ENCODE results near the gene ZSWIM6.
"Not testable (repeated sequence)": the region's sequence is repeated elsewhere in the genome, so short reads cannot be mapped to it uniquely, and the experiment has no call there.

ZSWIM6 gene

DNA sequence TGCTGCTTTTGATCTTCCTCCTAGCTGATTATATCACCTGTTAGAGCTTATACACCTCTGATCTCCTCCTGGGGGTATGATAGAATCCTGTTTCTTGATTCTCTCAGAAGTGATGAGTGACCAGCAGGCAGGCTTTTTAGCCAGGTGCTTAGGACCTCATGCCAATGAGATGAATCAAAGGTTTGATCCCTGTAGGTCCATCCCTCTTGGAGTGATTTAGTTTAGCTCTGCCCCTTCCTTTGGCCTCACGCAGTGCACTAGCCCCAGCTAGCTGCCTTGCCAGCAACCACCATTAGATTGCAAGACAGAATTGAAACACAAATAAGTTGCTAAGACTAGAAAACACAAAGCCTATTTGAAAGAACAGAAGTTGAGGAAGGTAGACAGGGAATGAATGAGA lies 84.4 kb downstream of the ZSWIM6 start:
- DNase-seq (ENCODE audit: low read depth, low spot score), result no peak
- CTCF ChIA-PET, result interaction anchor here (1.1 kb wide), 1 partner anchor 9 kb away, joined by 3 read pairs; no protein-coding TSS in a partner anchor
- TF ChIP-seq, protein P1, sequence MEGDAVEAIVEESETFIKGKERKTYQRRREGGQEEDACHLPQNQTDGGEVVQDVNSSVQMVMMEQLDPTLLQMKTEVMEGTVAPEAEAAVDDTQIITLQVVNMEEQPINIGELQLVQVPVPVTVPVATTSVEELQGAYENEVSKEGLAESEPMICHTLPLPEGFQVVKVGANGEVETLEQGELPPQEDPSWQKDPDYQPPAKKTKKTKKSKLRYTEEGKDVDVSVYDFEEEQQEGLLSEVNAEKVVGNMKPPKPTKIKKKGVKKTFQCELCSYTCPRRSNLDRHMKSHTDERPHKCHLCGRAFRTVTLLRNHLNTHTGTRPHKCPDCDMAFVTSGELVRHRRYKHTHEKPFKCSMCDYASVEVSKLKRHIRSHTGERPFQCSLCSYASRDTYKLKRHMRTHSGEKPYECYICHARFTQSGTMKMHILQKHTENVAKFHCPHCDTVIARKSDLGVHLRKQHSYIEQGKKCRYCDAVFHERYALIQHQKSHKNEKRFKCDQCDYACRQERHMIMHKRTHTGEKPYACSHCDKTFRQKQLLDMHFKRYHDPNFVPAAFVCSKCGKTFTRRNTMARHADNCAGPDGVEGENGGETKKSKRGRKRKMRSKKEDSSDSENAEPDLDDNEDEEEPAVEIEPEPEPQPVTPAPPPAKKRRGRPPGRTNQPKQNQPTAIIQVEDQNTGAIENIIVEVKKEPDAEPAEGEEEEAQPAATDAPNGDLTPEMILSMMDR (IDR thresholded peaks at IDR 0.05; ENCODE audit: insufficient read depth, low read length, missing control alignments), result no peak
- POLR2A ChIA-PET, result no interaction called here
- H3K4me3 ChIP-seq (ENCODE audit: low read depth, low read length), result no peak overlapping the region

DNA sequence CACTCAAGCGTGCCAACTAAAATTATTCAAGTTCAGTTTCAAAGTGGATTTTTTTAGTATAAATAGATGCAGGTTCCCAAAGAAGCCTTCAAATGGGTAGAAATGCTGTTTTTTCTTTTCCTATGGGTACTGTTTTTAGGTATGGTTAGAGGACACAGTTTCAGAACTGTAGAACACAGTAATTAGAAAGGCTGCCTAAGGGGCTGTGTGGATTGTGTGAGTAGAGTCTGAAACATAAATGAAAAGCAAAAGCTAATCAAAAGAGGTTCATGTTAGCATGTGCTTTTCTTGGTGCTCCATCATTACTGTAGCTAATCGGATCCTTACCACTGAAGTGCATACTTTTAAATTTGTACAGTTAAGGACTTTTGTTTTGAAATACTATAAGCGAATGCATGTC lies 85.3 kb downstream of the ZSWIM6 start:
- POLR2A ChIA-PET, result interaction anchor here (0.7 kb wide), 1 partner anchor 14 kb away, joined by 3 read pairs; no protein-coding TSS in a partner anchor
- no peak for DNase-seq (ENCODE audit: low read depth, low spot score)
- TF ChIP-seq, protein P1 (IDR thresholded peaks at IDR 0.05; ENCODE audit: insufficient read depth, low read length, missing control alignments), result no peak
- CTCF ChIA-PET, result no interaction called here
- H3K4me3 ChIP-seq (ENCODE audit: low read depth, low read length), result no peak overlapping the region

DNA sequence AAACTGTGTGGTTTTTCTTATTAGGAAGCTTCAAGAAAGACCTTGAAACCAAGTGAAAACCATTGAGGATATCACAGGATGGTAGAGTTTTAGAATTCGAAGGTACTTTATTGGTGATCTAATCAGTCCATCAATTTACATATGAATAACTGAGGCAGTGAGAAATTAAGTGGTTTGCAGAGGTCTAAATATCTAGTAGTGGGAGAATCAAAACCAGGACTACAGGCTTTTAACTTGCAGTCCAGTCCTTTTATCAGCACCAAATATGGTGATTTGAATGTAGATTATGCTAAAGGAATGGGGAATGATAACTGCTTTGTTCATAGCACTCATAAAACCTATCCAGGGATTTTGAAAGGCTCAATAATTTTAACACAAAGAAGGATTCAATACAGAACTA lies 85.8 kb downstream of the ZSWIM6 start:
- no peak overlapping the region for H3K4me3 ChIP-seq (ENCODE audit: low read depth, low read length)
- ChIA-PET POLR2A (interaction anchor here (0.7 kb wide), 1 partner anchor 14 kb away, joined by 3 read pairs; no protein-coding TSS in a partner anchor), CTCF (no interaction called here)
- TF ChIP-seq, protein P1 (IDR thresholded peaks at IDR 0.05; ENCODE audit: insufficient read depth, low read length, missing control alignments), result no peak
- no peak for DNase-seq (ENCODE audit: low read depth, low spot score)

DNA sequence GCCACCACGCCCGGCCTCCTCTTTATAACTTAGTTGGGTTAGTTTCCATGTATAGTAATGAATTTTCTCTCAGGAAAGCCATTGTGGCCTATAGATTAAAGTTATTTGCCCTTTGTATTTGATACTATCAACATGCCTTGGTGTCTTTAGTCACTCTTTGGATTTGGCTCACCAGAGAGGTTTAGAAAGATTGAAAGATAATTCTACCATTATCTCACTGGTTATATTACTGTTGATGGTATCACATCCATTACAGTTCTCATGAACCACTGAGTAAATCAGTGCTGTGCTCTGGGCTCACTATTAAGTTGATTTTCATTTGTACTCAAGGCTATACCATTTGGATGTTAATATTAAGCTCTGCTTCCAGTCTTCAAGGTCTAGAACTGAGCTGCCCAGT lies 87.0 kb downstream of the ZSWIM6 start:
- DNase-seq (ENCODE audit: low read depth, low spot score), result no peak
- ChIA-PET CTCF (no interaction called here), POLR2A (no interaction called here)
- TF ChIP-seq, protein P1 (IDR thresholded peaks at IDR 0.05; ENCODE audit: insufficient read depth, low read length, missing control alignments), result no peak
- no peak overlapping the region for H3K4me3 ChIP-seq (ENCODE audit: low read depth, low read length)

DNA sequence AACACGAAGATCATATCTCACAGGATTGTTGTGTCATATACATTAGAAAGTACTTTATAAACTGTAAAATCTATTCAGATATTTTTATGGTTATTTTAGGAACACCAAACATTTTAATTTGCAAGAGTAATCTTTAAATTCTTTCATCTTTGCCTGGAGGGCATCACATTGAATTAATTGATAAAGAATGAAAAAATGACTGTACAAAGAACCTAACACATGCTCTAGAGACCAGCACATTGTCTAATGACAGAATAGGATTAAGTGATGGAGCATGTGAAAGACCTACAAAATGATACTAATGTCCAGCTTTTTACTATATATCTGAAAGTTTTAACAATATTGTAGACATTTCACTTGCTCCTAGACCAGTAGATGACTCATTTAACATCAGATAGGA lies 88.0 kb downstream of the ZSWIM6 start:
- TF ChIP-seq, protein P1 (IDR thresholded peaks at IDR 0.05; ENCODE audit: insufficient read depth, low read length, missing control alignments), result no peak
- CTCF ChIA-PET, result no interaction called here
- POLR2A ChIA-PET, result no interaction called here
- no peak overlapping the region for H3K4me3 ChIP-seq (ENCODE audit: low read depth, low read length)
- no peak for DNase-seq (ENCODE audit: low read depth, low spot score)

DNA sequence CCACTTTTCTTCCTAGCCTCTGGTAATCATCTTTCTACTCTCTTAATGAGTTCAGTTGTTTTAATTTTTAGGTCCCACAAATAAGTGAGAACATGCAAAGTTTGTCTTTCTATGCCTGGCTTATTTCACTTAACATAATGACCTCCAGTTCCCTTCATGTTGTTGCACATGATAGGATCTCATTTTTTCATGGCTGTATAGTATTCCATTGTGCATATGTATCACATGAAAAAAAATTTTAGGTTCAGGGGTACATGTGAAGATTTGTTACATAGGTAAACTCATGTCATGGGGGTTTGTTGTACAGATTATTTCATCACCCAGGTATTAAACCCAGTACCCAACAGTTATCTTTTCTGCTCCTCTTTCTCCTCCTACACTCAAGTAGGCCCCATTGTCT lies 89.2 kb downstream of the ZSWIM6 start:
- POLR2A ChIA-PET; DNase-seq (ENCODE audit: low read depth, low spot score); H3K4me3 ChIP-seq (ENCODE audit: low read depth, low read length); CTCF ChIA-PET: not testable (repeated sequence)

DNA sequence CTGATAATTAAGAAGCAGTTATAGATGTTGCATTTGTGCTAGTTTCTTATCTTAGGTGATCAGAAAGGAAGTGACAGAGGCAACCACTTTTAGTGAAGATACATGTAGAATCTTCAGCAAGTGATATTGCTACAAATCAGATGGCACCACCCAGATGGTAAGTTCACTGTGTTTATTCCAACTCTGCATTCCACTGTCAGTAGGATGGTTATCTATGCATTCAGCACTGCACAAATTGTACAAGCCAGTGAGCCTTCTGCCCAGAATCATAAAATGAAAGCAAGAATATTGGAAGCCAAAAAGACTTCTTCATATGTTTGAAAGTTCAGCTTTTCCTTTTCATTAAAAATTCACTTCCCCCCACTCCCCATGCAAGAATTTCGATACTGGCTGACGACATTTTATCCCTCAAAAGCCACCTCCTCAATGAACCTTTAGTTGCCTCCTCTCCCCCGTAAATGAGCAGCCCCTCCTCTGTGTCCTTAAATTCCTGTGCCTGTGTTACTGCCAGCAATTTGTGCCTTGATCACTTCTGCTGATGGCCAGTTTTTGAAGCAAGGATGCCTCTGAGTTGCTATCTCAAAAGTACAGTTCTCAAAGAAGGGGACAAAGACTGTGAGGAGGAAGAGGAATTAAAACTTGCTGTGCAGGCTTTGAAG lies 91.6 kb downstream of the ZSWIM6 start:
- ChIA-PET CTCF (no interaction called here), POLR2A (no interaction called here)
- no peak for DNase-seq (ENCODE audit: low read depth, low spot score)
- TF ChIP-seq, protein P1 (IDR thresholded peaks at IDR 0.05; ENCODE audit: insufficient read depth, low read length, missing control alignments), result no peak
- H3K4me3 ChIP-seq (ENCODE audit: low read depth, low read length), result no peak overlapping the region

Measured in AG04449 (cell line).